GM19240 (cell line): Measurements from ENCODE around the gene HOXD1.

Experiments used
- DNase-seq: peaks from one replicate; pipeline ENCODE4 v3.0.0; 2011; ENCODE audit warnings: low spot score; ENCODE audit not compliant: insufficient read length

Gene HOXD1

DNA sequence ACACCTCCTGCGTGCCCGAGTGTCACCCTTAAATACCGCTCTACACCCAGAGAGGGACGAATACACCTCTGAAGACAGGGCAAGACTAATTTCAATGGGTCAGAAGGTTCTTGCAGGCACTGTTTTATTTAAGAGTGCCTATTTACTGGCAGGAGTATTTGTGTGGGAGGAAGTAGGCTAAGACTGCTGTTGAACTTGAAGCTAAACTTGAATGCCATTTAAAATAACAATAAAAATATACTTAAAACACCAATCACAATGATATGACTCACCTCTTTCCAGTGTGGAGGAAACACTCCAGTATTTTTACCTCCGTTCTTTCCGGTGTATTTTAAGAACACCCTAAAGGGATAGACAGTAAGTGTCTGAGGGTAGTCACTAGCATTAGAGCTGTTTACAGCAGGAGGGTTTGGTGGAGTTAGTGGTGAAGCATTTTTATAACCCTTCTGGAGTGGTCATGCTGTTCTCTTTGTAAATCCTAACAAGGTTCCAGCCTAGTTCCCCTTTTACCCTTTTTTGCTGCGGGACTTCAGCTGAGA is 9.6 kb upstream of the HOXD1 start:
- no peak for DNase-seq

DNA sequence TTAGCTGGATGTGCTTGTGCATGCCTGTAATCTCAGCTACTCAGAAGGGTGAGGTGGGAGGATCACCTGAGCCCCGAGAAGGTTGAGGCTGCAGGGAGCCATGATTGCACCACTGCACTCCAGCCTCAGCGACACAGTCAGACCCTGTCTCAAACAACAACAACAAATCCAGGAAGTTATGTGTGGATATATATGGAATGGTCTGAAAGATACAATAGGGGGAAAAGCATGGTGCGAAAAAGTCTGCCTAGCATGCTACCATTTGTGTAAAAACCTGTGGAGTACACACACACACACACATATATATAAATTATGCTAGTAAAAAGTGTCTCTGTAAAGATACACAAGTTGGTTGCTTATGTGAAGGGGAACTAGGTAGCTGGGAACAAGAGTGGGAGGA is 6.9 kb upstream of the HOXD1 start:
- no peak for DNase-seq

DNA sequence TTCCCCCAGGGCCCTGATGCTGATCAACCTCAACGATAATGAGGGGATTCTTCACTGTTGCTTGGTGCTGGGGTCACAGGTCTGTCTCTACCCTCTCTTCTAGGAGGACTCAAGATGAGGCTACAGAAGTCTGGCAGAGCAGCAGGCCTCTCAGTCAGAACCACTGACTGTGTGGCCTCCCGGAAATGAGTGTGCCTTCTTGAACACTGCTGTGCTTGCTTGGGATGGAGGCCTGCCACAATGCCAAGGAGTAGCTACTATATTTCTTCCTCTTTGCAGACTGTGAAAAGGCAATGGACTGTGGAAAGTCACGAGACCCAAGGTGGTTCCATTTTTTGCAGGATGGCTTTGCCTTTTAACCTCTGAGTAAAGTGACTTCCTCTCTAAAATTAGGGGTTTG is 5.8 kb upstream of the HOXD1 start:
- DNase-seq: no peak

DNA sequence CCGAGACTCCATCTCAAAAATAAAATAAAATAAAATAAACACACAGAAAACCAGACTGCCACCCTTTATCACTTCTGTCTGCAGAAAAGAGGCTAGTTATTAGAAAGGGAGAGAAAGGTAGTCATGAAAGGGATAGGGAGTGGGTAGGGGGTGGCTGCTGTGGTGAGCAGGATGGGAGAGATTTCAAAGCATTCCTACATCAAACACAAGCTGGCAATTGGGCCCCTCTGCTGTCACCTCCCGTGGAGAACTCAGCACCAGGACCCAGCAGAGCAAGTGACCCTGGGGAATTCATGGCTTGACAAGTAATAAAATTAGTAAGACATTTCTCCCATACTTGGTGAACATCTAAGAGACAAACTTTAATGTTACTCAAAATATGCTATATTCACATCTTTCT is 3.7 kb upstream of the HOXD1 start:
- DNase-seq: no peak

DNA sequence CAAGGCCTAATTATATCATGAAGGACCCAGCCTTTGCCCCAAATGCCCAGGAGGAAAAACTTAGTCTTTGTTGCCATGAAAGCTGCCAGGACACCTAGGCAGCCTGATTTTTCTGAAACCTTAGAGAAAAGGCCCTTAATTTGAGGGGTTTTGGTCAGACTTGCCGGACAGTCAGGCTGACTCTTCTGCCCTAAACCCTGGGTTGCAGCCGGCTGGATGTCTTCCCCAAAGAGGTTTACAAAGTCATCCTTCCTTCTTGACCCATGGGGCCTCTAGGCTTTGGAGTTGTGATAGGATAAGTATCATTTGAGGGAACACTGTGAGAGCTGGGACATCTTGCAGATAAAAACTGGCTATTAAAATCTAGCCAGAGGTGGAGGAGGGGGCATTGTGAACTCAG is 2.4 kb upstream of the HOXD1 start:
- DNase-seq: no peak

DNA sequence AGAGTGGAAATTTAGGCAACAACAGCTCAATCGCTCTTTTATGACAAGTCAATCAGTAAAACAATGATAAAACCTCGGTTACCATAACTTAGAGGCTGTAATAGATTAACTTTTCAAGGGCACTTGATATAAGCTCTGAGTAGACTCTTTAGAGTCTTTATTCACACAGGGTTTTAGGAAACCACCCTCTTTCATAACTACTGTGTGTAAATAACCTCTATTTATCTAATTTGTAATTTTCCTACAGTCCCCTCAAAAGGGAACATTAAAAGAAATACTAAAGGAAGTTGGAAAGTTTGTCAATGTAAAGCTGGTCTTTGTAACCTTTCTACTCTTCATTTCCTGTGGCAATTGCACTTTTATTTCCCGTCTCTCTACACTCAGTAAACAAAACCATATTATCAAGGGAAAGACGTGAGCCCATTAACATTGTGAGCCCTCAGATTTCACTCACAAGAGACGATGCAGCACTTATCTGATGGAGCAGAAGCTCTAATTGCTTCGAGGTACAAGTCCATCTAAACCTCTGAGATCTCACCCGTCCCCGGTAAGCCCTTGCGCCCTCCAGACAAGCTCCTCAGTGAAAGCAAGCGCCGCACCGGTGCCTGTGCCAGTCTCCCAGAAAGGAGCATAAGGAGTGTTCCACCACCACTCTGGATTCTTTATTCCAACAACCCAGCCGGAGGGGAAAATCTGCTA is 1.1 kb upstream of the HOXD1 start:
- DNase-seq: no peak

DNA sequence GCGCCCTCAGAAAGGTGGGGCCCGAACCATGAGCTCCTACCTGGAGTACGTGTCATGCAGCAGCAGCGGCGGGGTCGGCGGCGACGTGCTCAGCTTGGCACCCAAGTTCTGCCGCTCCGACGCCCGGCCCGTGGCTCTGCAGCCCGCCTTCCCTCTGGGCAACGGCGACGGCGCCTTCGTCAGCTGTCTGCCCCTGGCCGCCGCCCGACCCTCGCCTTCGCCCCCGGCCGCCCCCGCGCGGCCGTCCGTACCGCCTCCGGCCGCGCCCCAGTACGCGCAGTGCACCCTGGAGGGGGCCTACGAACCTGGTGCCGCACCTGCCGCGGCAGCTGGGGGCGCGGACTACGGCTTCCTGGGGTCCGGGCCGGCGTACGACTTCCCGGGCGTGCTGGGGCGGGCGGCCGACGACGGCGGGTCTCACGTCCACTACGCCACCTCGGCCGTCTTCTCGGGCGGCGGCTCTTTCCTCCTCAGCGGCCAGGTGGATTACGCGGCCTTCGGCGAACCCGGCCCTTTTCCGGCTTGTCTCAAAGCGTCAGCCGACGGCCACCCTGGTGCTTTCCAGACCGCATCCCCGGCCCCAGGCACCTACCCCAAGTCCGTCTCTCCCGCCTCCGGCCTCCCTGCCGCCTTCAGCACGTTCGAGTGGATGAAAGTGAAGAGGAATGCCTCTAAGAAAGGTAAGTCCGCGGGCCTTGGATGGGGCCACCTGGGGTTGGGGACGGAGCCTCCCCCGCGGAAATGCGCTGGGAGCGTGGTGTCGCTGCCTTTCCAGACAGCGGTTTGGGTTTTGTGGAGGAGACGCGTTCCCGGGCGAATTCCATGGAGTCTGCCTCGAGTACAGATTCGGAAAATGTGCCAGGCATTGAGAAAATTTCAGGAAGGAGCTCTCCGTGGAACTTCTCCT is 559 bp downstream of the HOXD1 start:
- no peak for DNase-seq

DNA sequence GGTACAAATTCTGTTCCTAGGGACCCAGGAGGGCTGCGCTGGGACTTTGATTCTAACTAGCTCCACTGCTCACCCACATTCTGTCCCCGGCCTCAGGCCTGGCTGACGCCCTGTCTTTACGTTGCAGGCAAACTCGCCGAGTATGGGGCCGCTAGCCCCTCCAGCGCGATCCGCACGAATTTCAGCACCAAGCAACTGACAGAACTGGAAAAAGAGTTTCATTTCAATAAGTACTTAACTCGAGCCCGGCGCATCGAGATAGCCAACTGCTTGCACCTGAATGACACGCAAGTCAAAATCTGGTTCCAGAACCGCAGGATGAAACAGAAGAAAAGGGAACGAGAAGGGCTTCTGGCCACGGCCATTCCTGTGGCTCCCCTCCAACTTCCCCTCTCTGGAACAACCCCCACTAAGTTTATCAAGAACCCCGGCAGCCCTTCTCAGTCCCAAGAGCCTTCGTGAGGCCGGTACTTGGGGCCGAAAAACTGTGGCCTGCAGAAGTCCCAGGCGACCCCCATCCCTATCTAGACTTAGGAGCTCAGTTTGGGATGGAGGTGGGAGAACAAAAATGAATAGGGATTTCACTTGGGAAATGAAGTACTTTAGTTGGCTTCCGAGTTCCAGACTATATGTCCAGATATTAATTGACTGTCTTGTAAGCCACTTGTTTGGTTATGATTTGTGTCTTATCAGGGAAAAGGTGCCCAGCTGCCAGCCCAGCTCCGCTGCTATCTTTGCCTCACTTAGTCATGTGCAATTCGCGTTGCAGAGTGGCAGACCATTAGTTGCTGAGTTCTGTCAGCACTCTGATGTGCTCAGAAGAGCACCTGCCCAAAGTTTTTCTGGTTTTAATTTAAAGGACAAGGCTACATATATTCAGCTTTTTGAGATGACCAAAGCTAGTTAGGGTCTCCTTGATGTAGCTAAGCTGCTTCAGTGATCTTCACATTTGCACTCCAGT is 1.5 kb downstream of the HOXD1 start:
- no peak for DNase-seq

DNA sequence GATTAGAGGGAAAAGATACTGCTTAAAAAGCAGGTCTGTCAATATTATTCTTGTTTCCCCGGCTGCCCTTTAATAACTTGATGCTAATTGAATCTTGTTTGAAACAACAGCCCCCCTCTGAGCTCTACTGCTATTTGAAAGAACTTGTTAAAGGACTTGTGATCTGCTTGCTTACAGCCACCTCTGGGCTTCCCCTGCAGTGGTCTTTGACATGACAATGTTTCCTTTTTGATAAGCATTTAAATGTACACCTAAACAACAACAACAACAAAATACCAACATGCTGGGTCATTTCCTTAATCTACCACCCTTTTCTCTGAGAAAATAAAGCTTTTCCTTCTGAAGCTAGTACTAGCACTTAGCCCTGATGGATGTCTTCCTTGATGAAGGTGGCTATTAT is 3.9 kb downstream of the HOXD1 start:
- no peak for DNase-seq

DNA sequence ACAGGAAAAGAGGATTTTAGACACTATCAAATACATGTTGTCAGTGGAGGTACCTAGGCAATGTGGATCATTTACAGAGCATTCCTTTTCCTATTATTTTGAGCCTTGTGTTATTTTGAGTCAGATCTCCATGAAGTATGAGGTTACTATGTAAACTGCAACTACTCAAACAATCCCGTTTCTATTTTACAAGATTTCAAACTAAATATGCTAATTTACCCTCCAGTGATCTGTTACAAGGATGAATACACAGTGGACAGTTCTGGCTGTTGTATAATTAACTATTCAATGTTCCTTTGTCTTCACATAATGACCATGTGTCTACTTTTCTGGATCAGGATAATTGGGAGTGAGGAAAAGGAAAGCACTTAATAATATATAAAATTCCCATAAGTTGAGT is 4.6 kb downstream of the HOXD1 start:
- DNase-seq: no peak

DNA sequence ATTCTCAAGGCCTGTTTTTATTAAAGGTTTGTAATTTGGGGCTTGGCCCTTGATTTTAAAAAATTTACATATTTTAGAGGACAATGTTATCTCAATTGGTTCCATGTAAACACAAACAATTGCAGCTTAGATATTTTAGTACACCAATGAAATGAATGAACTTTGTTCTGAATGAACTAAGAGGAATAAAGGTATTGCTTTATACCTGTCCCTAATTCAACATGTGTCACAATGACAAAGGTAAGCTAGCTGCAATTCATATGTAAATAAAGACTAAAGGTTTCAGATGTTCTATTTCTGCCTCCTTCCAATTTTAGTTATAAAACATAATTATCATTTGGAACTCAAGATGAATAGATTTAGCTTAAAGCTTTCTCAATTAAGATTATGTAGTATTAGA is 11.4 kb downstream of the HOXD1 start:
- no peak for DNase-seq

DNA sequence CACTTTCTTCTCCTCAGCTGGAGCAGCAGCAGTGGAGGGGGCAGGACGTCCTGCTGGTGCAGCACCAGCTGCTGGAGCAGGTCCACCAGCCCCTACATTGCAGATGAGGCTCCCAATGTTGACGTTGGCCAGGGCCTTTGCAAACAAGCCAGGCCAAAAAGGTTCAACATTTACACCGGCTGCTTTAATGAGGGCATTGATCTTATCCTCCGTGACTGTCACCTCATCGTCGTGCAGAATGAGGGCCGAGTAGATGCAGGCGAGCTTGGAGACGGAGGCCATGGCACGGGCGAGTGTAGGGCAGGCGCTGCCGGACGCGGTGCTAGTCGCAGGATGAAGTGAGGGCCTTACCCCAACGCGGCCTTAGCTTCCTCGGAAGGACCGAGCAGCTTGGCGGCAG is 12.5 kb downstream of the HOXD1 start:
- no peak for DNase-seq

DNA sequence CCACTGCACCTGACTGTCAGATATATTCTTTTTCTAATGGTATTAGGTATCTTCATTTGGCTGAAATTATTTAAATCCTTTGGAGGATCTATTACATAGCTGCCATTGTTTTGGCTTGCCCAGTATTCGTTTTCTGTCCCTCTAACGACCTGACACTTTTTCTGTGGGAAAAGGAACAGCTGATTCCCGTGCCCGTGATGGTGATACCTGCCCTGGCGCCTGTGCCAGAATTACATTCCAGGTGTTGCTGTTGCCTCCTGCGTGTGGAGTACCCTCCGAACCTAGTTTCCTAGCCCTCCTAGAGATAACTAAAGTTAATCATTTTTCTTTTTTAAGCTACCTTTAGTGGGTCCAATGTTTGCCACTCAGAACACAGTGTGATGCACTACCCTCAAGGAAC is 14.0 kb downstream of the HOXD1 start:
- DNase-seq: no peak

DNA sequence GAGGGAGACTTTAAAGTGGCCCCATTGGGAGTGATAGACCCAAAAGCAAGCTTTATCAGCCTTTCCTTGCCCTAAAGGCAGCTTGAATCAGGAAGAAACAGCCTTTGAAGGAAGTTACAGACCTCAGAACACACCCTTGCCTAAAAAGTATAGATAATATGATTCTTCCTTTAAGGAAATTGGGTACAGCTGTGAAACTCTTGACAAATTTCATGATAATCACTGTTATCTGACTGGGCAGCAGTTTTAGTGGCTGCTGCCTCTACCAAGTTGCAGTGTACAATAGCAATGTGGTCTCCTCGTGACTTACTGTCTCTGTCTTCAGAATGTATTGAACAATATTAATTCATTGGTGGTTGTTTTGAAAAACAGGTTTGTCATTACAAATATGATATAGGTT is 16.7 kb downstream of the HOXD1 start:
- no peak for DNase-seq

DNA sequence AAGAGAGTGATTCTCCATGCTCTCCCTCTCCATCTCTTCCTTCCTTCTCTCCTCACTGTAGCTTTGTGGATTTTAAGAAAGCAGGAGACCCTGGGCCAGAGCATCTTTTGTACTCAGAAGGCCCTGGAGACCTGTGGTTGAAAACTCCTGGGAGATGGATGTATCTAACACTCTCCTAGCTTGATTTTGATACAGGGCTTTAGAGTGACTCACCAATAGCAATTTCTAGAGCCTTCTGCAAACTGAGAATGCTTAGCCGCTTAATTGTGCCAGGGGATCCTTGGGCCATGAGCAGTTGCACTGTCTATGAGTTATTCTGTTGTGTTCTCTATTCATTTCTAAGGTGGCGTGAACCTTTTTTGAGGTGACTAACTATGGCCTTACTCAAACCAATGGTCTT is 17.7 kb downstream of the HOXD1 start:
- no peak for DNase-seq

DNA sequence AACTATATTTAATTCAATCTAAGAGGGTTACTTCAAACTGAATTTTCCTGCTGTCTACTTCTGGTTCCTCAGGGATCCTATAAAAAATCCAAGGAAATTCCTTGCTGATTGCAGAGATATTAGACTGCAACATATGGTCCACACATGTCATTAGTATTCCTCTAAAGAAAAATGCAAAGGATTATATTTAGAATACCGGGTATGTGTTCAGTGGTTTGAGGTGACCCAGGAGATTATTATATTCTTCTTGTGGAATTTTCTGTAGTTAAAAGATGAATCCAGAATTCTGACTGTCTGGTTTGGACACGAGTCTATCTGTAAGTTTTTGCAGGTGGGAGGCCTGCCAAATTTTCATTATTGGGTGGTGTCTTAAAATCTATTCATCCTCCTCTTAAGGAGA is 18.2 kb downstream of the HOXD1 start:
- no peak for DNase-seq

DNA sequence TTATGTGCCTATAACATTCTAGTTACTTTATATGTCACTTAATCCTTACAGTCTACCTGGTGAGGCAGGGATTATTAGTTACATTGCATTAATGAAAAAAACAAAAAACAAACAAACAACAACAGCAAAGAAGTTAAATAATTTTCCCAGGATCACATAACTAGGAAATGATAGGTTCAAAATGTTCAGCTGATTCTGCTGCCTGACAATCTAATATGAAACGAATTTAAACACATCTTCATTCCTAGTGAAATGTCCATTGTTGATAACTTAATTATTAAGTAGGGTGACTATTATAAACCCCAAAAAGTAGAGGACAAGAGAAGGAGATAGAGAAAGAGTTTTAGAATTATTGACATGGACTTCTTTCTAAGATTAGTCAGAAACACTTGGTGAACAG is 22.6 kb downstream of the HOXD1 start:
- no peak for DNase-seq

DNA sequence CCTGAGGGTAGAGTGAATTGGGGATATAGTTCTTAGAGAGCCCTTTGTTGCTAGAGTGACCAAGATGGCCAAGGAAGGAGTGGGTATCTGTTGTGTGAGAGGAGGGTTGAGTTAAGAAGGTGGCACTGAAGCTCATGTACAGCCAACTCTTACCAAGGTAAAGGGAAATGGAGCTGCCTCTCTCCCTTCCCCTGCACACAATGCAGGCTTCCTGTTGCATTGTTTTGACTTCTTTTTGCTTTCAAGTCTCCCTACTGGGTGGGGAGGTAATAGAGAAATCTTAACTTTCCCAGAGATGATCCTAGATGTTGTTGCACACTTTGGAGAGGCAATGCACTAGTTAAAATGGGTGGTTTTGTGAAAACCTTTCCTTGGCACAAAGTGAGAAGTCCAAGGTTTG is 23.8 kb downstream of the HOXD1 start:
- DNase-seq: no peak

DNA sequence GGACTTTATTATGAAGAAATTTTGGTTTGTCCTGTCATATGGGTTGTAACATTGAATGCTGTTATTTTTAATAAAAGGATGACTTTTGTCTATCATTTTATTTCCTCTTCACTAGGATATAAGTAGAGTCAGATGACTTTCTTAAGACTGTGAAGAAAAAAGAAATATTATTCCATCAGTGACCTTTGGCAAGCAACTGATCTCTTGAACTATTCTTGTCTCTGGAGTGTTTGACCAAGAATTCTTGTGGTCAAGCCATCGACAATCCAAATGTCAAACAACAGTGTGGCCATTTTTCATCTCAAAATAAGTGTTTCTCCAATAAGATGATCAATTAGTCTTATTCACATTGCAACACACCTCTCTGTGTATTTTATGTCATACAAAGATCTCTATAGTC is 24.9 kb downstream of the HOXD1 start:
- DNase-seq: no peak

DNA sequence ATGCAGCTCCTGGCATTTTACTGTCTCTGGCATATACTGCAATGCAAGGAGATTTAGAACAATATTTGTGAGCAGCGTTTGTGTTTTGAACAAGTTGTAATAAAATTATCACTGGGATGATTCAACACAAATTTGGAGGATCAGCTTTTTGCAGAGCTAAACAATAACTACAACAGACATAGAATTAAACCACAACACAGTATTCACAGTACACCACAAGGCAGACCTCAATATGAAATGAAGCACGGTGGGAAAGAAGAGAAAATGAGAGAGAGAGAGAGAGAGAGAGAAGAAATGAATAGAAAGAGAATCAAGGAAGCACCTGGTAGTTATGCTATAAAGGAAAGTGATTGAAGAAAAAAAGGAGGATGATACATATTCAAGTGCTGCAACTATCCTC is 39.4 kb downstream of the HOXD1 start:
- no peak for DNase-seq

DNA sequence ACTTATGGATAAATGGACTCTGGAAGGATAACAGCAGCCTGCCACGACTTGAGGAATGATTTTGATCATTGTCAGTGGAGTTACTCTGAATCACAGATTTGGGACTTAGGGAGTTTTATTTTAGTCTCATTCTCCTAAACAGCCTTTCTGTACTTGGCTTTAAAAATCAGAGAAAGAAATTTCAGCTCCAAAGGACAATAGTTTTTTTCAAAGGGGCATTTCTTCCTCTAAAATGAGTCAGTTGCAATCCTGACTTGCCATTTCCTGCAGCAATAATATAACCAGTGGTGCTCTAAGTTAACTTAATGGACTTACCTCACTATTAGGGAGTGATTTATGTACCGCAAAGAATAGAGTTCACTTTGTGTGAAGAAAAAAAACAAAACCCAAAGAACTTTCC is 45.7 kb downstream of the HOXD1 start:
- no peak for DNase-seq

DNA sequence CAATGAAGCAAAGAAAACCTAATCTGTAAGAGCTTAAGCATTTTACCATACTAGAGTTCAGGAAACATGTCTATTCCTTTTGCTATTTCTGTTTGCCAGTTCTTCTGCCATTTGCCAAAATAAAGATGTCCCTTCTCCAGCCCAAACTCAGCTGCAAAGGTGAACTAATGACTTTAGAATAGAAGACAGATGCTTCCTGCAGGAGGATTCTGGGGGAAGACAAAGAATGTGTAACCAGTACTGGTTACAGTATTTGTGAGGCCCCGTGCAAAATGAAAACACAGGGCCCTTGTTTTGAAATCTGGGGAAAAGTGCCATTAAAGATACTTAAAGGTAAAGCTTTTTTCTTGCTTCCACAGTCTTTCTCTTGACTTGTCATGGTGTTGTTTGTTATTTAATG is 46.5 kb downstream of the HOXD1 start:
- DNase-seq: no peak
